ENCODE results near the gene CHPF.

CHPF gene

DNA sequence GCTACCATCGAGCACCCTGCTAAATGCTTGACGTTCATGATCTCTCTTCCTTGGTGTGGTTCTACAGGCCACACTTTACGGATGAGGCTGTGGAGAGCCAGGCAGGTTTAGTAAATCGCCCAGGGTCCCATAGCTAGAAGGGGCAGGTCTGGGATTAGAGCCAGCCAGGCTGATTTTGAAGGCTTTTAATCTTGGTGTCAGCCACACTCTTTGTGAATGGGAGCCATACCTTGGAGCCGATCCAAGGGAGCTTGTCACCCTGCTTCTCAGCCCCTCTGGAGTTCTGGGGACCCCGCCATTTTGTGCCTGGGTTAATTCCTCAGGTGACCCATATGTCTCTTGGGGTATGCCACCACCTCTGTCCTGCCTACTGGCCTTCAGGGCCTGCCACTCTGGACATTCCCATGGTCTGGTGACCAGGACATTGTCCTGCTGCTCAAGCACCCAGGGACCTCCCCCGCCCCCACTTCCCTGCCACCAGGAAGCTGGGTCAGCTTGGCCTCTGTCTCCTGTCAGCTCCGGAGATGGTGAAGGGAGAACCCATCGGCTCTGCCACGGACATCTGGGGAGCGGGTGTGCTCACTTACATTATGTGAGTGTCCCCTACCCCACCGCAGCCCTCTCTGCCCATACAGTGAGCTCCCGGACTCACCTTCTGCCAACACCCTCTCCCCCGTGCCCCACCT, 52.2 kb downstream of the CHPF start:
- TF ChIP-seq CTCF (IDR thresholded peaks at IDR 0.05) = no peak

DNA sequence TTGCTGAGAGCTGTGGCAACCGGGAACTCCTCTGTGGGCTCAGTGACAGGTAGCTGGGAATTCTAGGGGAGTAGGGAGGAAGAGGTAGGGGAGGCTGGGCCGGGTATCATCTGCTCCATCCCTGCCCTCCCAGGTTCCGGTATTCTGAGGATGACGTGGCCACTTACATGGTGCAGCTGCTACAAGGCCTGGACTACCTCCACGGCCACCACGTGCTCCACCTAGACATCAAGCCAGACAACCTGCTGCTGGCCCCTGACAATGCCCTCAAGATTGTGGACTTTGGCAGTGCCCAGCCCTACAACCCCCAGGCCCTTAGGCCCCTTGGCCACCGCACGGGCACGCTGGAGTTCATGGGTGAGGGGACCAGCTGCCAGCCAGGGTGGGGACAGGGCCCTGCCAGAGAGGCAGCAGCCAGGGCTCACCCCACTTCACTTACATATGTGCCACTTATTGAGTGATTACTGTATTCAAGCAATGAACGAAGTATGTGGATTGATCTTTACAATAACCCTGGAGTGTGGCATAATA, 52.9 kb downstream of the CHPF start:
- TF ChIP-seq CTCF (IDR thresholded peaks at IDR 0.05) = no peak

- TF ChIP-seq CTCF (IDR thresholded peaks at IDR 0.05) = no peak
Measured at GRCh38 chr2:219490186-219490585, 53.4 kb downstream of the CHPF start.

GRCh38 chr2:219489315-219489714, 54.3 kb downstream of the CHPF start:
- no peak for TF ChIP-seq CTCF (IDR thresholded peaks at IDR 0.05)

Data from LNCAP (cell line).